NCI-H748 (cell line): Measurements from ENCODE around the gene FAR2.
"Not testable (repeated sequence)": the region's sequence is repeated elsewhere in the genome, so short reads cannot be mapped to it uniquely, and the experiment has no call there.

Experiments
- DNase-seq: peaks from one replicate; lab custom pipeline; 2025; ENCODE audit not compliant: unreplicated experiment; lab: John Stamatoyannopoulos, UW

Gene FAR2

DNA sequence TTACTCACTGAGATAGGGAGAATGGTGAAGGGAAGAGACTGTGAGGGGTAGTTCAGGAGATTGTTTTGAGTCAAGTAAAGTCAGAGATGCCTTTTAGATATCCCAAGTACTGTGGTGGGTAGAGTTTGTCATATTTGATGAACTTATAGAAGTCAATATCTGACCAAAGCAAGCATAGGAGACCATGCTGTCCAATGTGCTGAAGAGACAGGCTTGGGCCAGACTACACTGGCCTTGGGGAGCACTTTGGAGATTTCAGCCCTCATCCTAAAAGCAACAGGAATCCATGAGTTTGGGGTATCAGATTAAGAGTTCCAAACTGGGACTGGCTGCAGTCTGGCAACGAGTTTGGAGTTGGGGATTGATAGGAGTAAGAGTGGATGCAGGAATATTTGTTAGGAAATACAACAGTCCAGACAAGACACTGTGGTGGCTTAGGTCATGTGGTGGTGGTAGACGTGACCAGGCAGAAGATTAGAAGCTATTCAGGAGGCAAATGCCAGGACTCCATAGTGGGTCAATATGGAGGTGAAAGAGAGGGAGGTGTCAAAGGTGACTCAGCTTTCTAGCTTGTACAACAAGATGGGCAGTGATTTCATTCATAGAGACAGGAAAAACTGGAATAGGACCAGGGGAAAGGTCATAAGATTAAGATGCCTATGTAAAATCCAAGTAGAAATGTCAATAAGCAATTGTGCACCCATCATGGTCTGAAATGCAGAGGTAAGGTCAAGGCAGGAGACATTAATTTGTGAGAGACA, 81.9 kb downstream of the FAR2 start:
- DNase-seq, result no peak

DNA sequence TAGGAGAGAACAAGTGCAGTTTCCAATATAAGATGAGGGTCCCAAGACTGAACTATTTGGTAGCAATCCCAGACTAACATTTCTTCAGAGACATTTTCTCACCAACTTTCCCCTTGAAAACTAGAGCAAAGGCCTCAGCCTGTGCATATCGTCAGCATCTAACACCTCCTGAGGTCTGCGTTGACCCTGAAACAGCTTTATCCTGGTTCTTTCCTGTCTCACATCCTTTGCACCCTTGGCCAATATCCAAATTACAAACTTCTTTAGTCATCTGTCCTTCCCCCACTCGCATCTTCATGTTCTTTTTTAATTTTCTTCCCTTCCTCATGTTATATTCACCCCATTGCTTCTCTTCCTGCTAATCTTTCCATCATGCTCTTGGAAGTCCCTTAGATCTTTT, 83.0 kb downstream of the FAR2 start:
- no peak for DNase-seq

DNA sequence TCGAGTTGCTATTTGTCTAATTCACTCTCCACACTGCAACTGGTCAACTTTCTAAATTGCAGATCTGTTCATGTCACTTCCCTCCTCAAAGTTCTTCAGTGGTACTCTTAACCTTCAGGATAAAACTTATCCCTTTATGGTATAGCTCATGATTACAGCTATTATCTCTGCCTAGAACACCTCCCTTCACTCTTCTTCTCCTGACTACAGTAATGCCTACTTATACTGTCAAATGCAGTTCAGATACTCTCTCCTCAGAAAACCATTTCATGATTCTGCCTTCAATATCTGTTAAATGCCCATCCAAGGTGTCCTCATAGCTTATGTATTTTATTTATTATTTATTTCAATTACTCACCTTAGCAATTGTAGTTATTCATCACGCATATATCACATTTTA, 85.5 kb downstream of the FAR2 start:
- no peak for DNase-seq

DNA sequence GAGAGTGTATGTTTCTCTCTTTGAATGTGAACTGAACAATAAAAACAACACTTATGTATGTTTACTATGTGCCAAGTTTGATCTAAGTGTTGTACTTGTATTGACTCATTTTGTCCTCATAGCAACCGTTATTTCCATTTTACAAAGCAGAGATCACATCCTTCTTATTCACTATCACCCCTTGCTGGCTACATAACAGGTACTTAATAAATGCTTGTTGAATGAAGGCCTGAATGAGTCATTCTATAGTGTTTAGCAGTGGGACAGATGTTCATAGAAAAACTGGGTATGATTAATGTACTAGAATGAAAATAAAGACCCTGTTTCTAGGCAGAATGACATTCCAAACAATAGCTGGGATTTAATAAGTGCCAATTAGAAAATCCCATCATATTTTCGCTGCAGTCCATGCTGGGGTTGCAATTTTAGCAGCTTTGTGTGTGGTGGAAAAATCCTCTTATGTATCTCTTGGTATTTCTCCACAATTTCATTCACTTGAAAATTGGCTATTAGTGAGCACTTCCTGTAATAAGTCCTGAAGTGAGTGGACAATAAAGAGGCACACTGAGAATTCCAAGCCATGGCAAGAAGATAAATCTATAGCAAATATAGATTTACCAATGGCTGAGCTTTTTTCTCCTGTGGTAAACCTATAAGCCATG, 86.0 kb downstream of the FAR2 start:
- no peak for DNase-seq

- no peak for DNase-seq
Observed at GRCh38 chr12:29238822-29239291, 89.8 kb downstream of the FAR2 start.

DNA sequence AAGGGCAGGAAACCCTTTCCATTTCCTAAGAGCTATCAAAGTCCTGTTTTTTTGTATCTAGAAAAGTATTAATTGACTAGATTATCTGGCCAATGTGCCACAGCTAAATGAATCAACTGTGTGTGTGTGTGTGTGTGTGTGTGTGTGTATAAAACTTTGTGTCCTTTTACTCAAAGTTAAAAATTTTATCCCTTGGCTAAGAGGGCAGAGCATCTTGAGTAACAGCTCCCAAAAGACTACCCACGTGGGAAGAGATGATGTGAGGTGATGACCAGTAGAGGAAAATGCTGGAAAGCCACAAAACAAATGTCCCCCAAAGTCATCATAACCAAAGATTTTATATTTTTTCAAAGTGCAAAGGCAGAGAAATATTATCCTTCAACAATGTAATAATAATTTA, 90.3 kb downstream of the FAR2 start:
- DNase-seq, result no peak

DNA sequence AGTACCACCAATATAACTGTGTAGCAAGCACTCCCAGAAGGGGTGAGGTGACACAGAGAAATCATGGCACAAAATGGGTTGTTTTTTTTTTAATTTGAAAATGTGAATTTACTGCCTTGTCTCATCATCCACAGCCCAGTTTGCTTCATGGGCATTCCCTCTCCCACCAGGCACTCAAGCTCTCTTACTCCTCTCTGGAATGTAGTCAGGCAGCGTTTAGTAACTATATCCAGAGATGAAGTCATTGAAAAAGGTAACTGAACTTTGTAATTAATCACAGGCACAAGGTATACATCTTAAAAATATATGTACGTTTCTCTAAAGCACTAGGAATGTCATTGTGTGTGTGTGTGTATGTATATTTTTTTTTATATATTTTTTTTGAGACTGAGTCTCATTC, 91.4 kb downstream of the FAR2 start:
- DNase-seq, result no peak

DNA sequence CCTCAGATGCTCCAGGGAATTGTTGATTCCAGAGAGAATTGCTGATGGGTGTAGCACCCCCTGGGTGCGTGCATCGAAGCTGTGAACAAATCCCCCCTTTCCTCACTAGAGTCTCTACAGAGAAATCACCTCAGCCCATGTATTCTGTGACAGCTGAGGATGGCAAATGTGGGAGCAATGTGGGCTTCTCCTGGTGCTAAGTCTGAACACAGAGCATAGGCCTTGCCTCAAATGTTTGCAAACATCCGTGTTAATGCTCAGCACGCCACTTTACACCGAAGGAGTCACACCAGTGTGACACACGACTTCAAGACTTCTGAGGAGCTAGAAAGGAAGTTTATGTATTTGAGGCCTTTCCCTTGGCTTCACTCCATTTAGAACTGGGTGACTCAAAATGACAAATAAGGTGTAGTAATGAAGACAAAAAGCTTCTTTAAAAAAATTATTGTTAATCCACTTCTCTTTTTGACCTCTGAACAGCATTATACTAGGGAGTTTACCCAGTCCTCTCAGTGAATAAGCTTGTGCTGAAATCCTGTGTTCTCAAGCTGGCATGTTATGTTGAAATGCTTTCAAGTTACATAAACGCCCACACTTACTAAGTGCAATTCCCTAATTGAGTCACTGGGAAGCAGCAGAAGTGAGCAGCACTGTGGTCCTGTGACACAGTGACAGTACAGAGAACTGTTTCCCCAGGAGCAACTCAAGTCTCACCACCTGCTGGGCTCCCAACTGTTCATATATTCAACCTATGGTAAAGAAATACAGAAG, 92.9 kb downstream of the FAR2 start:
- DNase-seq, result no peak

DNA sequence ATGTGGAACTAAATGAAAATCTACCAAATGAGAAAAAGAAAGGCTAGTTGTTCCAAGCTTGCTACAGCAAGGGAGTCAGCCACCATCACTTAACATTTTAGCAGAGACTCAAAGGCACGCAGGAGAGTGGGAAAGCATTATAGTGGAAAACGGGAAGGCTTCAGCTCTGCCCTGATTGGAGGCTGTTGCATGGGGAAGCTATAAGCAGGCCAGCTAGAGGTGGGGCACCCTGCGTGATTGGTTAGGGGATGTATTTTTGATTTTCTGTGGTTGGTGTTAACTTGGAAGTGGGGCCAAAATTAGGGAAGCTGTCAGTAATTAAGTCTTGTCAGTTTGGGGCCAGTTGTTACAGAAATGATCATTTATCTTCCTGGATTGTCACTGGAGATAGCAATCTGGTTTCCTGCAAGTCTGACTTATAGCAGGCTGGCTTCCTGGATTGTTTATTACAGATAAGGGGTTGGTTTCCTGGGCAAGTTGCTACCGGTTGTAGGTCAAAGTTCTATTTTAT, 93.9 kb downstream of the FAR2 start:
- DNase-seq, result no peak

DNA sequence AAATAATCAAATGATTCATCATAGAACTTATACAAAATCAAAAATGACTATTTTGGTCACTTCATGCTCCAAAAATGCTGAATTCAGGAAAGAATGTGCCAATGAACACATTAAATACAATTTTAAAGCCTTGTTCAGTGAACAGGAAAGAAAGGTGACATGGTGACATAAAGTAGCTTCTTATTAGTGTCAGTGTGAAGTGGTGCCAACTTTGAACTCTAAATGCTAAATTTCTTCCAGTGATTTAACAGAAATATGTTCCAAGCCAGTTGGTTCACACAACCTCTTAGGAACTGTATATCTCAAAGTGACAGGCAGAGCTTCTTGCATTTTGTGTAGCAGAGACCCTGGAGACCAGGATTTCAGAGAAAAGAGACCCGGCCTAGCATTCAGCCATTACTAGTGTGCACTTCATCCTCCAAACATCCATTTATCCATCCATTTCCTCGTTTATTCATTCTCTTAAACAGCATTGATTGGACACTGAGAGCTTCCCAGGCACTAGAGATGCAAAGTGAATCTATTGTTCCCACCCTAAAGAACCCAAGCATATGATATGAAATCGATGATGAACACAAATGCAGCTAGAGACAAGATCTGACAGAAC, 95.2 kb downstream of the FAR2 start:
- no peak for DNase-seq

DNA sequence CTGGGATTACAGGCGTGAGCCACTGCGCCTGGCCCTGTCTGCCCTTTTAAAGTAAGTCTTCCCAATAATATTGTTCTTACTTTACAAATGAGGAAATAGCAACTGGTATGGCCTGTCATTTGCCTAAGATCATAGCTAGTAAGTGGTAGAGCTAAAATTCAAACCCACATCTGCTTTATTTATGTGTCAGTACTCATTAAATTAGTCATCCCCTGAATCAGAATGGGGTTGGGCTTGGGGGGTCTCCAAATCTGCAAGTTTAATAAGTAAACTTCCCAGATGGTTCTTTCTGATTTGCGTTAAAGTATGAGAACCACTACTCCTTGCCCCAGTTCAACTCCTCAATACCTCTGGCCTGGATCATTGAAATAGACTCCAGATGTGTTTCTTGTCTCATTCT, 96.2 kb downstream of the FAR2 start:
- no peak for DNase-seq

DNA sequence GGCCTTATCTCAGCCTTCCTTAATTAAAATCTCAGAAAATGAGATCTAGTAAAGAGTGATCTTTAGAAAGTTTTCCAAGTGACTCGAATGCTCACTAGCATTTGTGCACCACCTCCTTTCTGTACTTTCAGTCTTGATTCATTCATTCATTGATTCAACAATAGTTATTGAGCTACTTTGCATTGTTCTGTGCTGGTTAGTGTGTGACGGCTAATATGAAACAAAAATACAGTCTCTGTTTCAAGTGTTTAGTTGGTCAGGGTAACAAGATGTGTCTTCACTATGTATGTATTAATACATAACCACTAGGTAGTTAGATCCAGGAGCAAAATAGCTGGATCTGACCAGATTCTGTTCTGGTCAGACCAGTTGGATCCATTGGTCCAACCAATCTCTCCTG, 100.9 kb downstream of the FAR2 start:
- no peak for DNase-seq

DNA sequence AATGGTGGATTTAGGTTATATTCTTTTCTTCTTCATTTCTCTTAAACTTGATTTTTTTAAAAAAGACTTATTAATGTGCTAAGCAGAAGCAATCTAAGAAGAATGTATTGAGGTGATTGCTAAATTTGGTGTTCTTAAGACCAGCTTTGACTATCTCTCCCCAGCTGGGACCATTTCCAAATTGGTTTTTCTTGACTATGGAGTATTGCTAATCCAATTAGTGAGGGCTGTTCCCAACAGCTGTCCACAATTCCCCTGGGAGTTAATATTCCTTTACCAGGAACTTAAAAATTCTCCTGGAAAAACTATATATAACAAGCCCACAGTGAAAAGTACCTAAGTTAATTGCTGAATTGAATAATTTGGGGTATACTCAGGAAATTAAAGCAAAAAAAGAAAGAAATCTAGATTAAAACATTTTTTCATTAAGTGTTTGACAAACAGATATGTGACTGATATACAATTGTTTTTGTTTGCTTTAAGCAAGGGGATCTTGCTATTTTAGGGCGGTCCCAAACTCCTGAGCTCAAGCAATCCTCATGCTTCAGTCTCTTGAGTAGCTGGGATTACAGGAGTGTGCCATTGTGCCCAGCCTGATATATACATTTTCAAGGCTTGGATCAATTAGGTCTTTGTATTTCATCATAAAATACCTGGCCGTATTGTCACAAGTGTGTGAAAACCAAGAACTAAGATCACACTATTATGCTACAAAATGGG, 105.0 kb downstream of the FAR2 start:
- no peak for DNase-seq

GRCh38 chr12:29255042-29255441, 106.0 kb downstream of the FAR2 start:
- DNase-seq, result no peak

- DNase-seq, result no peak
Observed at GRCh38 chr12:29256598-29256997, 107.5 kb downstream of the FAR2 start.

DNA sequence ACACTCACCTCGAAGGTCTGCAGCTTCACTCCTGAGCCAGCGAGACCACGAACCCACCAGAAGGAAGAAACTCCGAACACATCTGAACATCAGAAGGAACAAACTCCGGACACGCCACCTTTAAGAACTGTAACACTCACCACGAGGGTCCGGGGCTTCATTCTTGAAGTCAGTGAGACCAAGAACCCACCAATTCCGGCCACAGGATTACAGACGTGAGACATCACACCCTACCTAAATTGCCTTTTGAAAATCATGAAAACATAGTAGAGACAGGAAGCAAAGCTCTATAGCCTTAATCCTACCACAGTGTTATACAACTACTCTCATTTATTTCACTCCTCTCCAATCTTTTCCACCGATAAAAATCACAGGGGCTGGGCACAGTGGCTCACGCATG, 108.6 kb downstream of the FAR2 start:
- not testable (repeated sequence) for DNase-seq

GRCh38 chr12:29264424-29264823, 115.3 kb downstream of the FAR2 start:
- no peak for DNase-seq

DNA sequence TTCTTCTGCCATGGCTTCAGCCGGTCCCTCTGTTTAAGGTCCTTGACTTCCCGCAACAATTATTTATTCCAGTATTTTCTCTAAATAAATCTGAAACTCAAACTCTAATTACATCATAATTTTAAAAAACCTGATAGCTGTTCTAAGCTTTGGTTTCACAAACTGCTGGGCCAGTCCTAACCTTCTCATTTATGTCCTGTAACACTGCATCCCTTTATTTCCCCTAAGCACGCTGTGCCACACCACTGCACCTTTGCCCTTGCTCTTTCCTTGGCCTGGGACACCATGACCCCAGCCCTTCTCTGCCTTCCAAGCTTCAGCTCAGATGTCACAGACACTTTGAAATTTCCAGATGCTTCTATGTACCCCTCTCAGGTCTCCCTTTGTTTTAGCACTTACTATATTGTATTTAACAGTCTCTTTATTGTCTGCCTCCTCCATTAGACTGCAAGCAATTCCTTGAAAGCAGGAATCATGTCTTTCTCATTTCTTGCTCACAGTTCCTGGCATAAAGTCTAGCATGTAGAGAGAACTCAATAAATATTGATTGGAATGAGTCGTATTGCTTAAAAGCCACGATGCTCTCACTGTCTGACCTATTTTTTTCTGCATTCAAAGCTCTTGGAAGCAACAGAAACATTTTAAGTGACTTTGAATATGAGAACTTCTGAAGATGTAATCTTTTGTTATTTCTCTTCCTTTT, 120.8 kb downstream of the FAR2 start:
- DNase-seq, result no peak

DNA sequence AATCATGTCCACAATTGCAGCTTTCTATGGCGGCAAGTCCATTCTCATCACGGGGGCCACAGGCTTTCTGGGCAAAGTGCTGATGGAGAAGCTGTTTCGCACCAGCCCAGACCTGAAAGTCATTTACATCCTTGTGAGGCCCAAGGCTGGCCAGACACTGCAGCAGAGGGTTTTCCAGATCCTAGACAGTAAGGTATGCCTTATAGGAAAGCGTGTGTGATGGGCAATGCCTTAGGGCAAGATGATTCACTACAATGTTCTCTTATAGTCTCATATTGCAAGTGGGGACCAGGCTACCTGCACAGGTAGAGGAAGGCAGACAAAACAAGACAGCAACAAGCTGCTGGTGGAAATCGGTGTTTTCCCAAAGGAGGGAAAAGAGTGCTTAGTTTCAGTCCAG, 121.4 kb downstream of the FAR2 start:
- no peak for DNase-seq

- no peak for DNase-seq
Observed at GRCh38 chr12:29273178-29273843, 124.2 kb downstream of the FAR2 start.
